Sigmoid colon (tissue), 7 donors: ENCODE measurements around the gene RGN. TPM values are rescaled to one million over a fixed set of nuclear protein-coding genes. Genes with fewer than 3 reads are reported as not detected.
"Not testable (repeated sequence)": the region's sequence is repeated elsewhere in the genome, so short reads cannot be mapped to it uniquely, and the experiment has no call there.

Source experiments
- DNase-seq: peaks from one replicate; pipeline ENCODE4 v3.0.0-alpha.2; 2019
- H3K27ac ChIP-seq, 4 donors: fragments of 200-600 bp; sonication (generic); one replicate each; pipeline ENCODE4 v1.5.1; 2016 to 2019; ENCODE audit warnings: mild to moderate bottlenecking in 1 of 4
- H3K27me3 ChIP-seq, 3 donors: fragments of 200-600 bp; sonication (generic); one replicate each; pipeline ENCODE4 v1.5.1; 2019; ENCODE audit warnings: mild to moderate bottlenecking in 1 of 3
- H3K36me3 ChIP-seq, 4 donors: fragments of 200-600 bp; sonication (generic); one replicate each; pipeline ENCODE4 v1.5.1; 2016 to 2019
- H3K4me1 ChIP-seq, 4 donors: fragments of 200-600 bp; sonication (generic); one replicate each; pipeline ENCODE4 v1.5.1; 2017 to 2019
- H3K4me3 ChIP-seq, 4 donors: fragments of 200-600 bp; sonication (generic); one replicate each; pipeline ENCODE4 v1.5.1; 2017 to 2019; ENCODE audit warnings: mild to moderate bottlenecking in 2 of 4, moderate library complexity in 1 of 4
- H3K9me3 ChIP-seq, 4 donors: fragments of 200-600 bp in 3 of 4; sonication (generic) in 3 of 4; one replicate each; pipeline versions ENCODE4 v1.5.1 to v1.6.1; 2013 to 2019
- EP300 ChIP-seq, 4 donors: sonication (generic); formaldehyde crosslinking; IDR thresholded peaks; one replicate each; pipeline ENCODE4 v1.6.1; 2017; ENCODE audit warnings: antibody characterized with exemption in 4 of 4
- POLR2A ChIP-seq, 2 donors: fragments of 450-650 bp; IDR thresholded peaks; one replicate each; pipeline ENCODE4 v1.6.1; 2016; ENCODE audit warnings: antibody characterized with exemption in 2 of 2, mild to moderate bottlenecking in 2 of 2, moderate library complexity in 2 of 2
- POLR2AphosphoS5 ChIP-seq, 4 donors: sonication (generic); formaldehyde crosslinking; IDR thresholded peaks; one replicate each; pipeline ENCODE4 v1.6.1; 2017; ENCODE audit warnings: antibody characterized with exemption in 4 of 4
- WGBS, 2 donors: extraction: QIAGEN DNeasy Blood & Tissue Kit; methylation state at CpG; one replicate each; pipeline ENCODE4 v1.1.7; 2013; 5-methylcytosine and 5-hydroxymethylcytosine counted together
- intact Hi-C: fragments of 100-400 bp; cut with DNase I; formaldehyde crosslinking; loops from one replicate; pipeline ENCODE4 v1.15.1; 2023
- polyA plus RNA-seq, 3 donors: library from polyadenylated mRNA; stranded (reverse); fragments of 200-250 nt; gene quantifications; one replicate each; pipeline ENCODE4 v1.2.3, GENCODE V29; 2013
- total RNA-seq, 4 donors: library from RNA; depleted of rRNA; stranded (reverse); fragments of >200 nt; gene quantifications; one replicate each; pipeline ENCODE4 v1.1.0, GENCODE V29; 2016
- TF ChIP-seq, protein P1 (sequence below), 4 experiments: fragments of 450-650 bp in 3 of 4; fragments of 200-600 bp in 1 of 4; IDR thresholded peaks; one replicate each; pipeline ENCODE4 v1.5.1; 2016 to 2019; ENCODE audit warnings: antibody characterized with exemption in 4 of 4, mild to moderate bottlenecking in 3 of 4, moderate library complexity in 2 of 4
- donor health status: healthy with polysubstance abuse.
- donor health status: Bipolar disorder and iron deficiency.
- donor health status: healthy.

RGN gene
- total and polyA plus RNA-seq, 7 donors = 0.42 to 12.2 (median 5.7) TPM; not detected in 1

GRCh38 chrX:47112316-47112954, 34.2 kb downstream of the RGN start:
- H3K4me3 ChIP-seq = no peak overlapping the region

GRCh38 chrX:47116551-47117110, 38.4 kb downstream of the RGN start:
- H3K9me3 ChIP-seq, H3K4me3 ChIP-seq, H3K4me1 ChIP-seq, H3K27me3 ChIP-seq, intact Hi-C loops, H3K36me3 ChIP-seq, H3K27ac ChIP-seq: not testable (repeated sequence)
- WGBS, 2 donors = 95 to 96% methylated on average over 7 of the region's 7 CpGs
- DNase-seq = peak; percentile 3

More at GRCh38 chrX:47112316-47112954, 34.2 kb downstream of the RGN start:
- TF ChIP-seq, protein P1, sequence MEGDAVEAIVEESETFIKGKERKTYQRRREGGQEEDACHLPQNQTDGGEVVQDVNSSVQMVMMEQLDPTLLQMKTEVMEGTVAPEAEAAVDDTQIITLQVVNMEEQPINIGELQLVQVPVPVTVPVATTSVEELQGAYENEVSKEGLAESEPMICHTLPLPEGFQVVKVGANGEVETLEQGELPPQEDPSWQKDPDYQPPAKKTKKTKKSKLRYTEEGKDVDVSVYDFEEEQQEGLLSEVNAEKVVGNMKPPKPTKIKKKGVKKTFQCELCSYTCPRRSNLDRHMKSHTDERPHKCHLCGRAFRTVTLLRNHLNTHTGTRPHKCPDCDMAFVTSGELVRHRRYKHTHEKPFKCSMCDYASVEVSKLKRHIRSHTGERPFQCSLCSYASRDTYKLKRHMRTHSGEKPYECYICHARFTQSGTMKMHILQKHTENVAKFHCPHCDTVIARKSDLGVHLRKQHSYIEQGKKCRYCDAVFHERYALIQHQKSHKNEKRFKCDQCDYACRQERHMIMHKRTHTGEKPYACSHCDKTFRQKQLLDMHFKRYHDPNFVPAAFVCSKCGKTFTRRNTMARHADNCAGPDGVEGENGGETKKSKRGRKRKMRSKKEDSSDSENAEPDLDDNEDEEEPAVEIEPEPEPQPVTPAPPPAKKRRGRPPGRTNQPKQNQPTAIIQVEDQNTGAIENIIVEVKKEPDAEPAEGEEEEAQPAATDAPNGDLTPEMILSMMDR (IDR thresholded peaks at IDR 0.05) = no peak
- no peaks in the 10 kb centered on the region for H3K9me3 ChIP-seq
- no peaks in the 10 kb centered on the region for H3K36me3 ChIP-seq
- H3K4me1 ChIP-seq = no peaks in the 10 kb centered on the region
- no peaks in the 10 kb centered on the region for H3K27me3 ChIP-seq
- no peak overlapping the region for H3K27ac ChIP-seq
- no peak for DNase-seq
- intact Hi-C loops = no loop called here
- WGBS, 2 donors = 60 to 78% methylated on average over 9 of the region's 9 CpGs

- DNase-seq, H3K27ac ChIP-seq, H3K9me3 ChIP-seq, H3K36me3 ChIP-seq, H3K4me1 ChIP-seq, intact Hi-C loops, H3K4me3 ChIP-seq, H3K27me3 ChIP-seq: not testable (repeated sequence)
- WGBS, 2 donors = 85% methylated on average over 3 of the region's 3 CpGs
Measured at GRCh38 chrX:47124466-47124865, 46.2 kb downstream of the RGN start.

DNA sequence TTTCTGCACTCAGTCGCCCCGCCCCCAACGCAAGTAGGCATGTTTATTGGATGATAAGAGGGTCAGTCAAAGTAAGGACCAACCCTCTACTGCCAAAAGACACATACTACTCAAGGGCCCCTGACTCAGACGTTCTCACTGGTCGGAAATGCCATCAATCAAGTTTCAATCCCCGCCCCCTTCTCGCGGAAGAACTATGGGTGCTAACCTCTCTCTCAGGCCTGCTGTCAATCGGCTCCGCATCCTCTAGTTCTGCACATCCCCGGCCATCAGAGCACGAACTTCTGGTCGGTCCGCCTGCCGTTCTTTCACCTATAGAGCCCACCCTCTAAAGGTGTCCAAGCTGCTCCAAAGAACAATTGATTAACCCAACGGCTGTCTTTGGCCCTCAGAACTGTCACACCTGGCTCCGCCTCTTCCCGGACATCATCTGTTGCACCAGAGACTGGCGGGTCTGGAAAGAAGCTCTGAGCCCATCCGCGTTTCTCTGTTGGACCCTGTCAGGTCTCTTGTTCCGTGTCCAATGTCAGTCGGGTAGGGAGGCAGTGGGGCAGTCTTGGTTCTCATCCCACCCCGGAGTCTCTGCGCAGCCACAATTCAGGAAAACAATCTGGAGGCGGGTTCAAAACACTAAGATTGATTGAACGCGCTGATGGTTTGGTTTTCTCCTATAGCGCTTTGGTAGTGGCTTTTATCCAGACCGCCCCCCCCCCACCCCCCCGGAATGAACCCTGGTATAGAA, 51.1 kb downstream of the RGN start:
- intact Hi-C loops = no loop called here
- H3K9me3 ChIP-seq = no peaks in the 10 kb centered on the region
- H3K36me3 ChIP-seq = no peaks in the 10 kb centered on the region
- no peak for TF ChIP-seq POLR2A (IDR thresholded peaks at IDR 0.05)
- TF ChIP-seq POLR2AphosphoS5 (IDR thresholded peaks at IDR 0.05) = peak; percentile 26 to 65 (median 42)
- TF ChIP-seq, protein P1 (IDR thresholded peaks at IDR 0.05) = no peak
- TF ChIP-seq EP300 (IDR thresholded peaks at IDR 0.05) = no peak
- H3K27ac ChIP-seq = peak overlapping the region; percentile 77 to 81 (median 80)
- peak; percentile 96 for DNase-seq
- peaks cover 0 to 9% (median 0%) of the 10 kb centered on the region in 4 donors for H3K4me1 ChIP-seq
- no peaks in the 10 kb centered on the region for H3K27me3 ChIP-seq
- peak overlapping the region; percentile 48 to 54 (median 52) for H3K4me3 ChIP-seq
- WGBS, 2 donors = 0% methylated on average over 31 of the region's 31 CpGs

DNA sequence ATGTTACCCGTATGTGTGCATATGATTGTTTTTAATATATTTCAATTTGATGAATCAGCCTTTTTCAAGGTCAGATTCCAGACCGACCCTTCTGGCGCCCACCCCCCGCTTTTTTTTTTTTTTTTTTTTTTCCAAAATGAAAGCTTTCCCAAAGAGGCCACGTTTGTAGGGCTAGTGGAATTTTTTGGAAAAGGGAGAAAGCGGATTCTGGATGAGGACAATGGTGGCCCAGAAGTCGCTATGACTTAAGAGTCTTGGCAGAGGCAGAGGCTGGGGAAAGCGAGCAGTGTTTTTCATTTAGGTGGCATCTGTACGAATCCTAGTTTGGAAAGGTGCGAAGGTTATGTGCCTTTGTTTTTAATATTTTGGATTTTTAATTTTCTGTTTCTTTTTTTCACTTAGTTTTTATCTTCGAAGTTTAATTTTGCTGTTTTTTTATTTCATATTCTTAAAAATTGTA, 51.7 kb downstream of the RGN start:
- TF ChIP-seq, protein P1 (IDR thresholded peaks at IDR 0.05) = no peak
- TF ChIP-seq POLR2A (IDR thresholded peaks at IDR 0.05) (no peak), EP300 (IDR thresholded peaks at IDR 0.05) (no peak), POLR2AphosphoS5 (IDR thresholded peaks at IDR 0.05) (no peak)
- no peaks in the 10 kb centered on the region for H3K36me3 ChIP-seq
- H3K4me3 ChIP-seq = peak overlapping the region; percentile 48 to 54 (median 52)
- peak; percentile 21 for DNase-seq
- 16 to 26% methylated on average over 11 of the region's 11 CpGs for WGBS, 2 donors
- peak overlapping the region; percentile 77 to 81 (median 80) for H3K27ac ChIP-seq
- no peaks in the 10 kb centered on the region for H3K9me3 ChIP-seq
- H3K4me1 ChIP-seq = peaks cover 0 to 9% (median 0%) of the 10 kb centered on the region in 4 donors
- intact Hi-C loops = no loop called here
- H3K27me3 ChIP-seq = no peaks in the 10 kb centered on the region
